Natural killer cell (primary cell): ENCODE measurements around the gene GRK6. TPM values are rescaled to one million over a fixed set of nuclear protein-coding genes. Genes with fewer than 3 reads are reported as not detected.

Experiments used
- ATAC-seq, 3 donors: fragments of 150-1000 bp in 2 of 3; fragments of 200-7000 bp in 1 of 3; cut with Tn5 transposase; 1 replicate in 1 of 3; 2 replicates in 2 of 3; pipeline ENCODE4 v1.10.0; 2021; ENCODE audit warnings: mild to moderate bottlenecking in 2 of 3, moderate library complexity in 2 of 3
- DNase-seq, 2 donors: peaks; one replicate each; pipeline versions ENCODE4 v3.0.0 to v3.0.0-alpha.2; 2013 to 2021; ENCODE audit warnings: mixed read lengths in 1 of 2
- H3K27ac ChIP-seq: one replicate; pipeline ENCODE4 v1.5.1; 2013; ENCODE audit warnings: mild to moderate bottlenecking, low read length
- H3K27me3 ChIP-seq: one replicate; pipeline ENCODE4 v1.6.1; 2013; ENCODE audit warnings: low read length; ENCODE audit not compliant: control insufficient read depth, insufficient read depth
- H3K36me3 ChIP-seq: one replicate; pipeline ENCODE4 v1.6.1; 2013; ENCODE audit warnings: low read length; ENCODE audit not compliant: control insufficient read depth, insufficient read depth
- H3K4me1 ChIP-seq: one replicate; pipeline ENCODE4 v1.6.1; 2013; ENCODE audit warnings: low read length; ENCODE audit not compliant: control insufficient read depth, insufficient read depth
- H3K4me3 ChIP-seq: one replicate; pipeline ENCODE4 v1.5.1; 2013; ENCODE audit warnings: low read length
- H3K9me3 ChIP-seq: one replicate; pipeline ENCODE4 v1.6.1; 2013; ENCODE audit warnings: low read length; ENCODE audit not compliant: control insufficient read depth, insufficient read depth
- H3K27ac Mint-ChIP-seq, 2 donors: one replicate each; pipeline ENCODE4 v1.8.0; 2022; ENCODE audit warnings: mild to moderate bottlenecking in 2 of 2, mixed read lengths in 2 of 2, moderate library complexity in 1 of 2
- H3K27me3 Mint-ChIP-seq, 2 donors: one replicate each; pipeline ENCODE4 v1.8.0; 2022; ENCODE audit warnings: low read depth in 2 of 2, mixed read lengths in 2 of 2
- H3K36me3 Mint-ChIP-seq: one replicate; pipeline ENCODE4 v1.8.0; 2022; ENCODE audit warnings: mixed read lengths
- H3K4me1 Mint-ChIP-seq, 2 donors: one replicate each; pipeline ENCODE4 v1.8.0; 2022; ENCODE audit warnings: mixed read lengths in 2 of 2
- H3K4me3 Mint-ChIP-seq: one replicate; pipeline ENCODE4 v1.8.0; 2022; ENCODE audit warnings: mild to moderate bottlenecking, moderate library complexity, mixed read lengths
- H3K9me3 Mint-ChIP-seq, 2 donors: one replicate each; pipeline ENCODE4 v1.8.0; 2022; ENCODE audit warnings: mixed read lengths in 2 of 2
- CTCF ChIP-seq: fragments of 200-600 bp; IDR thresholded peaks from one replicate; pipeline ENCODE4 v1.8.0; 2022; ENCODE audit warnings: antibody characterized with exemption
- WGBS: methylation state at CpG from one replicate; pipeline ENCODE4 v1.1.7; 2013; ENCODE audit warnings: missing lambda C conversion rate; ENCODE audit not compliant: insufficient coverage; 5-methylcytosine and 5-hydroxymethylcytosine counted together
- intact Hi-C: fragments of 100-400 bp; cut with micrococcal nuclease; formaldehyde crosslinking; loops from one replicate; pipeline ENCODE4 v1.14.2; 2022
- total RNA-seq, 4 donors: library from RNA; stranded (reverse); fragments of 120-200 nt in 1 of 4; gene quantifications; one replicate each; pipeline versions ENCODE4 v1.2.3 to v1.2.4, GENCODE V29; 2013 to 2022

The GRK6 gene
- total RNA-seq, 3 donors from 2014 or later (not counting 1 experiment from before 2014, with no cell fraction given), result 173 to 221 (median 190) TPM

GRCh38 chr5:177425196-177425800 lies 1.2 kb upstream of the GRK6 start:
- ATAC-seq (peak in 2 of 3 donors; percentile 0 to 1), DNase-seq (no peak)
- intact Hi-C loops, result no loop called here
- WGBS, result 35% methylated on average over 13 of the region's 13 CpGs
- no peak for TF ChIP-seq CTCF
- peak overlapping the region; percentile 94 to 99 for H3K27ac Mint-ChIP-seq
- Histone ChIP-seq H3K9me3 (no peaks in the 10 kb centered on the region), H3K27me3 (no peaks in the 10 kb centered on the region), H3K27ac (peak overlapping the region; percentile 92), H3K36me3 (peaks cover 10% of the 10 kb centered on the region), H3K4me3 (peak overlapping the region; percentile 58), H3K4me1 (peaks cover 46% of the 10 kb centered on the region)
- no peaks in the 10 kb centered on the region for H3K9me3 Mint-ChIP-seq
- peak overlapping the region; percentile 98 for H3K4me3 Mint-ChIP-seq
- H3K4me1 Mint-ChIP-seq, result peaks cover 47 to 58% of the 10 kb centered on the region in 2 donors
- H3K36me3 Mint-ChIP-seq, result no peaks in the 10 kb centered on the region
- no peaks in the 10 kb centered on the region for H3K27me3 Mint-ChIP-seq

DNA sequence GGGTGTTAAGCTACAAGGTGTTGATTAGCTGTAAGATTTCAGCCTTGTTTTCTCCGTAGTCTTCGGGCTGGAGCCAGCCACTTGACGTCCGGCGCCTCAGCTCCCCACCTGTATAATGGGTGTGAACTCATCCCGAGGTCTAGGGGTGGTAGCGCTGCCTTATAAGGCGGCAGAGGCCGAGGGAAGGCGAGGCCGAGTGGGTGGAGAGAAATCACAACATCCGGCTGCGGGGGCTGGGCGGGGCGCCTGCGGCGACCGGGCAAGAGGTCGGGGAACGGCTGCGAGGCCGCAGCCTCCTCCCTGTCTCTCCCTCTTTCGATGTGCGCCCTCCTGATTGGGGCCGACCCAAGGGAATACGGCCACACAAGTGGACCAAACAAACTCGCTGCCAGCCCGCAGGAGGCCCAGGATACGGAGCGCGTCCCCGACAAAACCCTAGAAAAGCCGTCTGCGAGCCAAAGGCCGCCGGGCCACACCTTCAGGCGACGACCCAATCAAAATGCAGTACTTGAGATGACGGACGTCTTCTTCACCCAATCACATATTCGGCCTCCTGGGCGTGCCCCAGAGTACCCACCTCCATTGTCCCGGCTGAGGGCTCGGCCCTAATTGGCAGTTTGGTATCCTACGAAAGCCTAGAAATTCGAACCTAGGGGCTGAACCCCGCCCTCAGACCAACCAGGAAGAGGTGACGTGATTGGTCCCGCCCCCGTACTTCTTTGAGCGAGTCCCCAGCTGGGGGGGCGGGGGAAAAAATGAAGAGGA lies 493 bp upstream of the GRK6 start:
- no peaks in the 10 kb centered on the region for H3K27me3 ChIP-seq
- Mint-ChIP-seq H3K9me3 (no peaks in the 10 kb centered on the region), H3K4me3 (peak overlapping the region; percentile 98), H3K4me1 (peaks cover 54 to 64% of the 10 kb centered on the region in 2 donors), H3K27me3 (no peaks in the 10 kb centered on the region), H3K36me3 (no peaks in the 10 kb centered on the region), H3K27ac (peak overlapping the region; percentile 94 to 99)
- peaks cover 17% of the 10 kb centered on the region for H3K36me3 ChIP-seq
- no peaks in the 10 kb centered on the region for H3K9me3 ChIP-seq
- intact Hi-C loops, result loop anchor here (1.0 to 2.0 kb wide), 4 partner anchors 14 to 75 kb away; partner anchors contain the start of gene LMAN2
- DNase-seq (peak; percentile 98 to 100), ATAC-seq (peak; percentile 75 to 93 (median 80))
- peak overlapping the region; percentile 92 for H3K27ac ChIP-seq
- peaks cover 52% of the 10 kb centered on the region for H3K4me1 ChIP-seq
- peak overlapping the region; percentile 58 for H3K4me3 ChIP-seq
- WGBS, result under 1% methylated on average over 52 of the region's 52 CpGs
- no peak for TF ChIP-seq CTCF

DNA sequence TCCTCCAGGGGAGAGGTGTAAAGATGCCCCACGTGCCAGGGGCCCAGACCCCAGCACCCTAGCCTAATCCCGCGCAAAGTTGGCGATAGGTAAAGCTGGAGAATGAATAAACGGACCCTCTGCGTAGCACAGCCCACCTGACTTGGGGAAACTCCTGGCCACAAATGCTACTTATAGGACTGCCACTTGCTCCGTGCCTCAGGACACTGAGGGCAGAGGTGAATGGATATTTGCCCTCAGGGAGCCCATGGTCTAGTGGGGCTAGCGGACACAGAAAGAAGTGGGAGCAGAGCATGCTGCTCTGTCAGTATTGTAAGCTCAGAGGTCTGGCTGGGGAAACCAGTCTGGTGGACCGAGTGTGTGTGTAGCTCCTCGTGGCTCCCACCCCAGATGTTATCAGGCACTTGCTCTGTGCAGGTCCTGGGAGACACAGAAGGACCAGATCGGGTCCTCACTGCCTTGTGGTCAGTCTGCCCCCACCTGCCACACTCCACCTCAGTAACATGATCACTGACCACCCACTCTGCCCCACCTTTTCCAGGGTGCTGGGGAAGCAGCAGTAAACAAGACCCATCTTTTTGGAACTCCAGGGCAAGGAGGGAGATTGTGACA lies 841 bp downstream of the GRK6 start:
- 2% methylated on average over 11 of the region's 11 CpGs for WGBS
- no peaks in the 10 kb centered on the region for H3K27me3 Mint-ChIP-seq
- peak overlapping the region; percentile 94 to 99 for H3K27ac Mint-ChIP-seq
- peaks cover 67 to 77% of the 10 kb centered on the region in 2 donors for H3K4me1 Mint-ChIP-seq
- no peaks in the 10 kb centered on the region for H3K9me3 ChIP-seq
- H3K36me3 Mint-ChIP-seq, result no peaks in the 10 kb centered on the region
- intact Hi-C loops, result loop anchor here (2.0 kb wide), 1 partner anchor 77 kb away; the partner anchor contains the start of gene LMAN2
- peaks cover 22% of the 10 kb centered on the region for H3K36me3 ChIP-seq
- ATAC-seq (no peak), DNase-seq (peak in 1 of 2 donors; percentile 39)
- H3K4me3 ChIP-seq, result peak overlapping the region; percentile 71
- no peaks in the 10 kb centered on the region for H3K27me3 ChIP-seq
- TF ChIP-seq CTCF, result no peak
- peak overlapping the region; percentile 93 for H3K27ac ChIP-seq
- H3K4me3 Mint-ChIP-seq, result peak overlapping the region; percentile 90
- no peaks in the 10 kb centered on the region for H3K9me3 Mint-ChIP-seq
- peaks cover 66% of the 10 kb centered on the region for H3K4me1 ChIP-seq
